SK-N-SH treated with all-trans-retinoic acid at 6 μM for 48 hours (cell line): ENCODE data around the gene AGAP1.

Experiments
- ESRRG ChIP-seq: fragments of 250-450 bp; sonication (Bioruptor Pico); IDR thresholded peaks from 2 replicates; pipeline ENCODE4 v1.6.1; 2021; ENCODE audit warnings: mild to moderate bottlenecking
- ZFP30 ChIP-seq: fragments of 450-650 bp; formaldehyde crosslinking; IDR thresholded peaks from 2 replicates; pipeline ENCODE4 v1.5.0; 2022; ENCODE audit warnings: mild to moderate bottlenecking, moderate library complexity
- TF ChIP-seq, protein P1 (sequence below): fragments of 250-450 bp; sonication (Bioruptor Pico); IDR thresholded peaks from 2 replicates; pipeline ENCODE4 v1.5.0; 2020; ENCODE audit warnings: mild to moderate bottlenecking, moderate library complexity

AGAP1 gene

DNA sequence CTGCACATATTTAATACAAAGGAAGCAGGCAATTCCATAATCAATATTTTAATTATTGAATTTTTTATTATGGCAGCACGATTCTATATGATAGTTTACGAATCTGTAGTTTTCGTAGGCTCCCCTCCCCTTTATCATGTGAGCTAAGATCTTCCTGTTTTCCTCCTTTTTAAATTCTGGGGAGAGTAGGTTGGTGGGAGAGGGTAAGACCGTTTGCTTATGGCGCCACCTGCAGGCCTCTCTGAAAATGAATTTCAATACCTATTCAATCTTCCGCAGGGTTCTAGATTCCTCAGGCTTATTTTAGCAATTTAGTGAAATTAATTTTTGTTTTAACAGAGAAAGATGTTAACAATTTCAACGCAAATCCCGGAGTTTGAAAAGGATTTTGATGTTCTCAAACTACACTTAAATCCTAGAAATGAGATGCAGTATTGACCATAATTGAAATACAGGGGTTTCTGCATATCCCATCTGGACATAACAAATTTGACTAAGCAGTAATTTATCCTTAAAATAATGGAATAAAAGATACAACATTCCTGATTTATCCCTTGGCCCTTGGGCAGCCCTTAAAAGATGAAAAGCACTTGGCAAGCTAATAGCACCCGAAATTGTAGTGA is 687.1 kb downstream of the AGAP1 start (continued):
- TF ChIP-seq, protein P1, sequence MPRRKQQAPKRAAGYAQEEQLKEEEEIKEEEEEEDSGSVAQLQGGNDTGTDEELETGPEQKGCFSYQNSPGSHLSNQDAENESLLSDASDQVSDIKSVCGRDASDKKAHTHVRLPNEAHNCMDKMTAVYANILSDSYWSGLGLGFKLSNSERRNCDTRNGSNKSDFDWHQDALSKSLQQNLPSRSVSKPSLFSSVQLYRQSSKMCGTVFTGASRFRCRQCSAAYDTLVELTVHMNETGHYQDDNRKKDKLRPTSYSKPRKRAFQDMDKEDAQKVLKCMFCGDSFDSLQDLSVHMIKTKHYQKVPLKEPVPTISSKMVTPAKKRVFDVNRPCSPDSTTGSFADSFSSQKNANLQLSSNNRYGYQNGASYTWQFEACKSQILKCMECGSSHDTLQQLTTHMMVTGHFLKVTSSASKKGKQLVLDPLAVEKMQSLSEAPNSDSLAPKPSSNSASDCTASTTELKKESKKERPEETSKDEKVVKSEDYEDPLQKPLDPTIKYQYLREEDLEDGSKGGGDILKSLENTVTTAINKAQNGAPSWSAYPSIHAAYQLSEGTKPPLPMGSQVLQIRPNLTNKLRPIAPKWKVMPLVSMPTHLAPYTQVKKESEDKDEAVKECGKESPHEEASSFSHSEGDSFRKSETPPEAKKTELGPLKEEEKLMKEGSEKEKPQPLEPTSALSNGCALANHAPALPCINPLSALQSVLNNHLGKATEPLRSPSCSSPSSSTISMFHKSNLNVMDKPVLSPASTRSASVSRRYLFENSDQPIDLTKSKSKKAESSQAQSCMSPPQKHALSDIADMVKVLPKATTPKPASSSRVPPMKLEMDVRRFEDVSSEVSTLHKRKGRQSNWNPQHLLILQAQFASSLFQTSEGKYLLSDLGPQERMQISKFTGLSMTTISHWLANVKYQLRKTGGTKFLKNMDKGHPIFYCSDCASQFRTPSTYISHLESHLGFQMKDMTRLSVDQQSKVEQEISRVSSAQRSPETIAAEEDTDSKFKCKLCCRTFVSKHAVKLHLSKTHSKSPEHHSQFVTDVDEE (CRISPR knock-in tag), result no peak
- TF ChIP-seq ESRRG (CRISPR knock-in tag), result no peak
- no peak for TF ChIP-seq ZFP30 (CRISPR knock-in tag)
